Breast epithelium (tissue), 3 donors: ENCODE results near the gene CATSPER1.

Source experiments
- POLR2A ChIP-seq: fragments of 450-650 bp; IDR thresholded peaks from one replicate; pipeline ENCODE4 v1.6.1; 2016; ENCODE audit warnings: antibody characterized with exemption, mild to moderate bottlenecking, moderate library complexity
- POLR2AphosphoS5 ChIP-seq, 3 donors: sonication (generic); formaldehyde crosslinking; IDR thresholded peaks; one replicate each; pipeline ENCODE4 v1.6.1; 2017; ENCODE audit warnings: antibody characterized with exemption in 3 of 3
- TF ChIP-seq, protein P1 (sequence below), 3 donors: fragments of 450-650 bp; IDR thresholded peaks; one replicate each; pipeline ENCODE4 v1.5.1; 2016 to 2017; ENCODE audit warnings: antibody characterized with exemption in 3 of 3, mild to moderate bottlenecking in 3 of 3, moderate library complexity in 3 of 3

DNA sequence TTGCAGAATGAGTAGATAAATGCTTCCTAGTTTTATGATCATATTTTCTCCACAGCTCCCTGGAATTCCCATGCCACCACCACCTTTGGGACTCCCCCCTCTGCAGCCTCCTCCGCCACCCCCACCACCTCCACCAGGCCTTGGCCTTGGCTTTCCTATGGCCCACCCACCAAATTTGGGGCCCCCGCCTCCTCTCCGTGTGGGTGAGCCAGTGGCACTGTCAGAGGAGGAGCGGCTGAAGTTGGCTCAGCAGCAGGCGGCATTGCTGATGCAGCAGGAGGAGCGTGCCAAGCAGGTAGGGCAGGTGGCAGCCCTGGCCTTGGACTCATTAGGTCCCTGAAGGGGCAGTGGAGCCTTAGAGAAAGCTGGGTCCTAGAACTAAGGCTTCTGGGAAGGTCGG is 28.7 kb upstream of the CATSPER1 start:
- TF ChIP-seq, protein P1, sequence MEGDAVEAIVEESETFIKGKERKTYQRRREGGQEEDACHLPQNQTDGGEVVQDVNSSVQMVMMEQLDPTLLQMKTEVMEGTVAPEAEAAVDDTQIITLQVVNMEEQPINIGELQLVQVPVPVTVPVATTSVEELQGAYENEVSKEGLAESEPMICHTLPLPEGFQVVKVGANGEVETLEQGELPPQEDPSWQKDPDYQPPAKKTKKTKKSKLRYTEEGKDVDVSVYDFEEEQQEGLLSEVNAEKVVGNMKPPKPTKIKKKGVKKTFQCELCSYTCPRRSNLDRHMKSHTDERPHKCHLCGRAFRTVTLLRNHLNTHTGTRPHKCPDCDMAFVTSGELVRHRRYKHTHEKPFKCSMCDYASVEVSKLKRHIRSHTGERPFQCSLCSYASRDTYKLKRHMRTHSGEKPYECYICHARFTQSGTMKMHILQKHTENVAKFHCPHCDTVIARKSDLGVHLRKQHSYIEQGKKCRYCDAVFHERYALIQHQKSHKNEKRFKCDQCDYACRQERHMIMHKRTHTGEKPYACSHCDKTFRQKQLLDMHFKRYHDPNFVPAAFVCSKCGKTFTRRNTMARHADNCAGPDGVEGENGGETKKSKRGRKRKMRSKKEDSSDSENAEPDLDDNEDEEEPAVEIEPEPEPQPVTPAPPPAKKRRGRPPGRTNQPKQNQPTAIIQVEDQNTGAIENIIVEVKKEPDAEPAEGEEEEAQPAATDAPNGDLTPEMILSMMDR (IDR thresholded peaks at IDR 0.05): no peak
- TF ChIP-seq POLR2A (no peak), POLR2AphosphoS5 (IDR thresholded peaks at IDR 0.05) (no peak)
